Liver (tissue), 9 donors: ENCODE results near the gene HYPK. TPM values are rescaled to one million over a fixed set of nuclear protein-coding genes. Genes with fewer than 3 reads are reported as not detected.
"Not testable (repeated sequence)": the region's sequence is repeated elsewhere in the genome, so short reads cannot be mapped to it uniquely, and the experiment has no call there.

Source experiments
- DNase-seq: peaks from one replicate; pipeline ENCODE4 v3.0.0-alpha.2; 2017; ENCODE audit warnings: low spot score
- H3K27ac ChIP-seq, 2 donors: one replicate each; pipeline ENCODE4 v1.7.0; 2013; ENCODE audit warnings: inconsistent platforms in 2 of 2, low read length in 2 of 2, control low read depth in 1 of 2, low read depth in 1 of 2, mild to moderate bottlenecking in 1 of 2
- H3K27me3 ChIP-seq, 4 donors: one replicate each; pipeline versions ENCODE4 v1.6.1 to v1.7.0; 2013; ENCODE audit warnings: low read length in 3 of 4, inconsistent platforms in 1 of 4, mild to moderate bottlenecking in 1 of 4, moderate library complexity in 1 of 4; ENCODE audit not compliant: control insufficient read depth in 4 of 4, insufficient read depth in 4 of 4
- H3K36me3 ChIP-seq, 4 donors: one replicate each; pipeline versions ENCODE4 v1.6.1 to v1.7.0; 2013; ENCODE audit warnings: low read length in 3 of 4, mild to moderate bottlenecking in 3 of 4, low read depth in 1 of 4, moderate library complexity in 1 of 4; ENCODE audit not compliant: control insufficient read depth in 4 of 4, insufficient read depth in 3 of 4
- H3K4me1 ChIP-seq, 4 donors: one replicate each; pipeline versions ENCODE4 v1.6.1 to v1.7.0; 2013; ENCODE audit warnings: low read length in 3 of 4, mild to moderate bottlenecking in 3 of 4, moderate library complexity in 1 of 4; ENCODE audit not compliant: control insufficient read depth in 4 of 4, insufficient read depth in 4 of 4
- H3K4me3 ChIP-seq, 3 donors: one replicate each; pipeline versions ENCODE4 v1.6.1 to v1.7.0; 2013; ENCODE audit warnings: low read length in 3 of 3, control low read depth in 1 of 3, low read depth in 1 of 3, mild to moderate bottlenecking in 1 of 3
- H3K9ac ChIP-seq, 2 donors: one replicate each; pipeline ENCODE4 v1.7.0; 2013; ENCODE audit warnings: low read length in 2 of 2, mild to moderate bottlenecking in 2 of 2, moderate library complexity in 2 of 2, control low read depth in 1 of 2, low read depth in 1 of 2
- H3K9me3 ChIP-seq, 4 donors: one replicate each; pipeline versions ENCODE4 v1.6.1 to v1.7.0; 2013; ENCODE audit warnings: low read length in 3 of 4; ENCODE audit not compliant: control insufficient read depth in 4 of 4
- FOXA1 ChIP-seq: IDR thresholded peaks from 2 replicates; pipeline ENCODE4 v1.6.1; 2016; ENCODE audit warnings: antibody characterized with exemption
- GABPA ChIP-seq, 2 donors: IDR thresholded peaks in 1 of 2; conservative IDR thresholded peaks in 1 of 2; 2 replicates each; pipeline ENCODE4 v1.6.1; 2016; ENCODE audit warnings: antibody characterized with exemption in 2 of 2, mild to moderate bottlenecking in 1 of 2, moderate library complexity in 1 of 2
- RAD21 ChIP-seq, 2 donors: IDR thresholded peaks; 2 replicates each; pipeline ENCODE4 v1.6.1; 2016; ENCODE audit warnings: antibody characterized with exemption in 2 of 2, mild to moderate bottlenecking in 2 of 2
- SP1 ChIP-seq: IDR thresholded peaks from 2 replicates; pipeline ENCODE4 v1.6.1; 2018; ENCODE audit warnings: antibody characterized with exemption, mild to moderate bottlenecking
- TAF1 ChIP-seq: conservative IDR thresholded peaks from 2 replicates; pipeline ENCODE4 v1.6.1; 2016; ENCODE audit warnings: antibody characterized with exemption, mild to moderate bottlenecking
- WGBS: extraction: QIAGEN DNeasy Blood & Tissue Kit; methylation state at CpG from one replicate; pipeline ENCODE4 v1.1.7; 2013; 5-methylcytosine and 5-hydroxymethylcytosine counted together
- polyA plus RNA-seq, 2 donors: library from polyadenylated mRNA; stranded (reverse) in 1 of 2; unstranded in 1 of 2; fragments of 200-250 nt in 1 of 2; fragments of >200 nt in 1 of 2; fragmentation: Nextera tagmentation in 1 of 2; extraction: Ambion mirVana in 1 of 2; gene quantifications; one replicate each; pipeline versions ENCODE4 v1.2.1 to v1.2.3, GENCODE V29; 2013 to 2015
- total RNA-seq, 2 donors: library from RNA; depleted of rRNA; stranded (reverse); fragments of >200 nt; gene quantifications; one replicate each; pipeline ENCODE4 v1.2.3, GENCODE V29; 2014
- donor health status: healthy.
- donor health status: healthy.
- donor health status: healthy.
- donor health status: healthy.
- donor health status: healthy.

The HYPK gene
- total and polyA plus RNA-seq, 4 donors: 4.8 to 18.7 (median 7.4) TPM

DNA sequence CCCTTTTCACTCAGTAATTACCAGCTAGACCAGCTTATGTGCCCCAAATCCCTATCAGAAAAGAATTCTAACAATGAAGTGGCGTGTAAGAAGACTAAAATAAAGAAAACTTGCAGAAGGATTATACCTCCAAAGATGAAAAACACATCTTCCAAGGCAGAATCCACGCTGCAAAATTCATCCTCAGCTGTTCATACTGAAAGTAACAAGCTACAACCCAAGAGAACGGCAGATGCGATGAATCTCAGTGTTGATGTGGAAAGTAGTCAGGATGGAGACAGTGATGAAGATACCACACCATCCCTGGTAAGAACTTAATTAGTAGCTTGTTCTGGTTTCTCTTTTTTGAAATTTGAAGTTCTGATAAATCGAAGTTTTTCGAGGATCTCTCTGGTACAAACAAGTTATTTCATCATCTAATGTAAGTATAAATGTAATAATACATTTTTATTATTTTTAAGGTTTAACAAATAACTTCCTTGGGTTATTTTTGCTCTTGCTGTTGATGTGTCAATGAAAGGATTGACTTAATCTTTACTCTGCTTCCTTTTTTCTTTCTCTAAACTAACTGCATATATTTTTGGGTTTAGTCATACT is 27.8 kb downstream of the HYPK start:
- Histone ChIP-seq H3K9ac (no peak overlapping the region), H3K4me3 (no peak overlapping the region), H3K27me3 (no peaks in the 10 kb centered on the region), H3K36me3 (no peaks in the 10 kb centered on the region), H3K9me3 (no peaks in the 10 kb centered on the region), H3K4me1 (peaks cover 7 to 17% (median 9%) of the 10 kb centered on the region in 4 donors), H3K27ac (no peak overlapping the region)
- 83% methylated on average over 6 of the region's 6 CpGs for WGBS
- no peak for TF ChIP-seq FOXA1
- no peak for TF ChIP-seq RAD21 (IDR thresholded peaks at IDR 0.05)
- TF ChIP-seq SP1: no peak
- TF ChIP-seq TAF1: no peak
- no peak for TF ChIP-seq GABPA (IDR thresholded peaks at IDR 0.05 in 1 of 2, conservative IDR thresholded peaks at IDR 0.05 in 1 of 2)
- no peak for DNase-seq

DNA sequence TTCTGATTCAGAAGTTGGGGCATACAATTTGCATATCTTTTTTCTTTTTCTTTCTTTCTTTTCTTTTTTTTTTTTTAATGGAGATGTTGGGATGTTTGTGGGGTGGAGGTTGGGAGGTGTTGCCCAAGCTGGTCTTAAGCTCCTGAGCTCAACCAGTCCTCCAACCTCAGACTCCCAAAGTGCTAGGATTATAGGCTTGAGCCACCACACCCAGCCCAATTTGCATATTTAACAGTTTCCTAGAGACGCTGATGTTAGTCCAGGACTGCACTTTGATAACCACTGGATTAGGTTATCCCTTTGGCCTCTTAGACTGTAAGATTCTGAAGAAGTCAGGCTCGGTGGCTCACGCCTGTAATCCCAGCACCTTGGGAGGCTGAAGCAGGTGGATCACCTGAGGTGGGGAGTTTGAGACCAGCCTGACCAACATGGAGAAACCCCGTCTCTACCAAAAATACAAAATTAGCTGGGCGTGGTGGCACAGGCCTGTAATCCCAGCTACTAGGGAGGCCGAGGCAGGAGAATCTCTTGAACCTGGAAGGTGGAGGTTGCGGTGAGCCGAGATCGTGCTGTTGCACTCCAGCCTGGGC is 29.6 kb downstream of the HYPK start:
- not testable (repeated sequence) for H3K27me3 ChIP-seq, DNase-seq, H3K9ac ChIP-seq, H3K9me3 ChIP-seq, H3K27ac ChIP-seq, H3K36me3 ChIP-seq, H3K4me3 ChIP-seq, H3K4me1 ChIP-seq
- 95% methylated on average over 9 of the region's 9 CpGs for WGBS

DNA sequence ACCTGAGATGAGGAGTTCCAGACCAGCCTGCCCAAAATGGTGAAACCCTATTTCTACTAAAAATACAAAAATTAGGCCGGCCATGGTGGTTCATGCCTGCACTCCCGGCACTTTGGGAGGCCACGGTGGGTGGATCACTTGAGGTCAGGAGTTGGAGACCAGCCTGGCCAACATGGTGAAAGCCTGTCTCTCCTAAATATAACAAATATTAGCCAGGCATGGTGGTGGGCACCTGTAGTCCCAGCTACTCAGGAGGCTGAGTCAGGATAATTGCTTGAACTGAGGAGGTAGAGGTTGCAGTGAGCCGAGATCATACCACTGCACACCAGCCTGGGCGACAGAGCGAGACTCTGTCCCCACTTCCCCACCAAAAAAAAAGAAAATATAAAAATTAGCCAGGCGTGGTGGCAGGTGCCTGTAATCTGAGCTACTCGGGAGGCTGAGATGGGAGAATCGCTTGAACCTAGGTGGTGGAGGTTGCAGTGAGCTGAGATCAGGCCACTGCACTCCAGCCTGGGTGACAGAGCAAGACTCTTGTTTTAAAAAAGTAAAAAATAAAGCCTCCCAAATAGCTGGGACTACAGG is 30.4 kb downstream of the HYPK start:
- not testable (repeated sequence) for H3K27ac ChIP-seq, H3K9ac ChIP-seq, H3K9me3 ChIP-seq, DNase-seq, H3K27me3 ChIP-seq, H3K4me3 ChIP-seq, H3K4me1 ChIP-seq, H3K36me3 ChIP-seq
- WGBS: 97% methylated on average over 9 of the region's 9 CpGs

DNA sequence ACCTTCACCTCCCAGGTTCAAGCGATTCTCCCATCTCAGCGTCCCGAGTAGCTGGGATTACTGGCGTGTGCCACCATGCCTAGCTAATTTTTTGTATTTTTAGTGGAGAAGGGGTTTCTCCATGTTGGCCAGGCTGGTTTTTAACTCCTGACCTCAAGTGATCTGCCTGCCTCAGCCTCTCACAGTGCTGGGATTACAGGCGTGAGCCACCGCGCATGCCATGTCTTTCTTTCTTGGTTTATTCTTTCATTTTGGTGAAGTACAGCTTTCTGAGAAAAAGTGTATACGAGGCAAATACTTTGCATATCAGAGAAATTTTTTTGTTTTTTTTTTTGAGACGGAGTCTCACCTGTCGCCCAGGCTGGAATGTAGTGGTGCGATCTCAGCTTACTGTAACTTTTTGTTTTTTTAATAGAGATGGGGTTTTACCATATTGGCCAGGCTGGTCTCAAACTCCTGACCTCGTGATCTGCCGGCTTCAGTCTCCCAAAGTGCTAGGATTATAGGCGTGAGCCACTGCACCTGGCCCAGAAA is 31.2 kb downstream of the HYPK start:
- not testable (repeated sequence) for H3K27ac ChIP-seq, DNase-seq, H3K4me1 ChIP-seq, H3K27me3 ChIP-seq, H3K9ac ChIP-seq, H3K4me3 ChIP-seq, H3K9me3 ChIP-seq, H3K36me3 ChIP-seq
- WGBS: 96% methylated on average over 14 of the region's 14 CpGs

DNA sequence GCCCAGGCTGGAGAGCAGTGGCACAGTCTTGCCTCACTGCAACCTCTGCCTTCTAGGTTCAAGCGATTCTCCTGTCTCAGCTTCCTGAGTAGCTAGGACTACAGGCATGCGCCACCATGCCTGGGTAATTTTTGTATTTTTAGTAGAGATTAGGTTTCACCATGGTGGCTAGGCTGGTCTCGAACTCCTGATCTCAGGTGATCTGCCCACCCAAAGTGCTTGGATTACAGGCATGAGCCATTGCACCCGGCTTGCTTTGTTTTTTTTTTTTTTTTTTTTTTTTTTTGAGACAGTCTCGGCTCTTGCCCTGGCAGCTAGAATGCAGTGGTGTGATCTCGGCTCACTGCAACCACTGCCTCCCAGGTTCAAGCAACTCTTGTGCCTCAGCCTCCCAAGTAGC is 32.1 kb downstream of the HYPK start:
- not testable (repeated sequence) for H3K27ac ChIP-seq, H3K4me1 ChIP-seq, H3K27me3 ChIP-seq, H3K9me3 ChIP-seq, DNase-seq, H3K9ac ChIP-seq, H3K4me3 ChIP-seq, H3K36me3 ChIP-seq
- 93% methylated on average over 6 of the region's 6 CpGs for WGBS
